WTC11 (cell line): ENCODE data around the gene VEPH1.

Experiments
- ATF6 ChIP-seq: sonication (generic); formaldehyde crosslinking; IDR thresholded peaks from 2 replicates; pipeline ENCODE4 v1.8.1; 2023; ENCODE audit warnings: mild to moderate bottlenecking, missing genetic modification reagents
- ETV6 ChIP-seq: sonication (generic); formaldehyde crosslinking; IDR thresholded peaks from 2 replicates; pipeline ENCODE4 v1.8.1; 2022; ENCODE audit warnings: mild to moderate bottlenecking, missing genetic modification reagents
- GRHL2 ChIP-seq: fragments of 250-450 bp; sonication (Bioruptor Pico); IDR thresholded peaks from 2 replicates; pipeline ENCODE4 v1.8.0; 2022; ENCODE audit warnings: mild to moderate bottlenecking, moderate library complexity; ENCODE audit not compliant: insufficient replicate concordance, severe bottlenecking
- JUN ChIP-seq: sonication (generic); formaldehyde crosslinking; IDR thresholded peaks from 2 replicates; pipeline ENCODE4 v1.8.0; 2023; ENCODE audit warnings: mild to moderate bottlenecking, missing genetic modification reagents
- MAX ChIP-seq: sonication (generic); formaldehyde crosslinking; IDR thresholded peaks from 2 replicates; pipeline ENCODE4 v1.8.0; 2022; ENCODE audit warnings: mild to moderate bottlenecking, missing genetic modification reagents
- MYBL2 ChIP-seq: sonication (generic); formaldehyde crosslinking; IDR thresholded peaks from 2 replicates; pipeline ENCODE4 v1.8.1; 2023; ENCODE audit warnings: mild to moderate bottlenecking, moderate library complexity, missing genetic modification reagents
- TCF7 ChIP-seq: sonication (generic); formaldehyde crosslinking; IDR thresholded peaks from 2 replicates; pipeline ENCODE4 v1.8.0; 2022; ENCODE audit warnings: mild to moderate bottlenecking, low read depth, missing genetic modification reagents, moderate library complexity
- ZNF219 ChIP-seq: sonication (generic); formaldehyde crosslinking; IDR thresholded peaks from 2 replicates; pipeline ENCODE4 v1.8.0; 2023; ENCODE audit warnings: missing genetic modification reagents, mild to moderate bottlenecking, borderline replicate concordance
- ZNF263 ChIP-seq: sonication (generic); formaldehyde crosslinking; IDR thresholded peaks from 2 replicates; pipeline ENCODE4 v1.8.1; 2022; ENCODE audit warnings: low read depth, mild to moderate bottlenecking, moderate library complexity, missing genetic modification reagents
- ZNF423 ChIP-seq: fragments of 250-450 bp; sonication (Bioruptor Pico); IDR thresholded peaks from 2 replicates; pipeline ENCODE4 v2.1.2; 2022; ENCODE audit warnings: mild to moderate bottlenecking, moderate library complexity
- ZNF512 ChIP-seq: sonication (generic); formaldehyde crosslinking; IDR thresholded peaks from 2 replicates; pipeline ENCODE4 v1.8.1; 2022; ENCODE audit warnings: missing genetic modification reagents, borderline replicate concordance
- TF ChIP-seq, protein P1 (sequence below): fragments of 200-600 bp; IDR thresholded peaks from 2 replicates; pipeline ENCODE4 v1.8.0; 2022; ENCODE audit warnings: antibody characterized with exemption
- TF ChIP-seq, protein P2 (sequence below): sonication (generic); formaldehyde crosslinking; IDR thresholded peaks from 2 replicates; pipeline ENCODE4 v1.8.0; 2022; ENCODE audit warnings: mild to moderate bottlenecking, missing genetic modification reagents
- TF ChIP-seq, protein P3 (sequence below): sonication (generic); formaldehyde crosslinking; IDR thresholded peaks from 2 replicates; pipeline ENCODE4 v1.8.1; 2023; ENCODE audit warnings: mild to moderate bottlenecking, missing genetic modification reagents

DNA sequence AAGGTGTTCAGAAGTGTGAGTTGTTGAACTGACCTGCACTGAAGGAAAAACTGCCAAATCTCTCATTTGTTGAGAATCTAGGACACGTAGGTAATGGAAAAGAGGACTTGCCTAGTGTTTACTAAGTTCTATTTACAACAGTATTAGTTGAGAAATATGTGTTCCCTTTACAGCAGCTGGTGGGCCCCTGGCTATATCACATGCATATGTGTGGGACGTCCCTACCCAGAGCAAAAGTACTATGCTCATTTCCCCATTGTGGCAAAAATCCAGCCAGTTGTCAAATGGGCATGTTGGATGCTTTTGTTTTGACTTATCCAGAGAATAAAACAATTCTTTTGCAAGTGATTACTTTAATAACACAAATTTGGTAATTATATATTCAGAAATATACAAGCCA, 179.9 kb downstream of the VEPH1 start:
- TF ChIP-seq ETV6 (CRISPR knock-in tag): no peak
- TF ChIP-seq, protein P1, sequence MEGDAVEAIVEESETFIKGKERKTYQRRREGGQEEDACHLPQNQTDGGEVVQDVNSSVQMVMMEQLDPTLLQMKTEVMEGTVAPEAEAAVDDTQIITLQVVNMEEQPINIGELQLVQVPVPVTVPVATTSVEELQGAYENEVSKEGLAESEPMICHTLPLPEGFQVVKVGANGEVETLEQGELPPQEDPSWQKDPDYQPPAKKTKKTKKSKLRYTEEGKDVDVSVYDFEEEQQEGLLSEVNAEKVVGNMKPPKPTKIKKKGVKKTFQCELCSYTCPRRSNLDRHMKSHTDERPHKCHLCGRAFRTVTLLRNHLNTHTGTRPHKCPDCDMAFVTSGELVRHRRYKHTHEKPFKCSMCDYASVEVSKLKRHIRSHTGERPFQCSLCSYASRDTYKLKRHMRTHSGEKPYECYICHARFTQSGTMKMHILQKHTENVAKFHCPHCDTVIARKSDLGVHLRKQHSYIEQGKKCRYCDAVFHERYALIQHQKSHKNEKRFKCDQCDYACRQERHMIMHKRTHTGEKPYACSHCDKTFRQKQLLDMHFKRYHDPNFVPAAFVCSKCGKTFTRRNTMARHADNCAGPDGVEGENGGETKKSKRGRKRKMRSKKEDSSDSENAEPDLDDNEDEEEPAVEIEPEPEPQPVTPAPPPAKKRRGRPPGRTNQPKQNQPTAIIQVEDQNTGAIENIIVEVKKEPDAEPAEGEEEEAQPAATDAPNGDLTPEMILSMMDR: no peak
- no peak for TF ChIP-seq MAX (CRISPR knock-in tag)
- TF ChIP-seq ZNF263: no peak
- TF ChIP-seq, protein P2, sequence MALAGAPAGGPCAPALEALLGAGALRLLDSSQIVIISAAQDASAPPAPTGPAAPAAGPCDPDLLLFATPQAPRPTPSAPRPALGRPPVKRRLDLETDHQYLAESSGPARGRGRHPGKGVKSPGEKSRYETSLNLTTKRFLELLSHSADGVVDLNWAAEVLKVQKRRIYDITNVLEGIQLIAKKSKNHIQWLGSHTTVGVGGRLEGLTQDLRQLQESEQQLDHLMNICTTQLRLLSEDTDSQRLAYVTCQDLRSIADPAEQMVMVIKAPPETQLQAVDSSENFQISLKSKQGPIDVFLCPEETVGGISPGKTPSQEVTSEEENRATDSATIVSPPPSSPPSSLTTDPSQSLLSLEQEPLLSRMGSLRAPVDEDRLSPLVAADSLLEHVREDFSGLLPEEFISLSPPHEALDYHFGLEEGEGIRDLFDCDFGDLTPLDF (CRISPR knock-in tag): no peak
- TF ChIP-seq, protein P3, sequence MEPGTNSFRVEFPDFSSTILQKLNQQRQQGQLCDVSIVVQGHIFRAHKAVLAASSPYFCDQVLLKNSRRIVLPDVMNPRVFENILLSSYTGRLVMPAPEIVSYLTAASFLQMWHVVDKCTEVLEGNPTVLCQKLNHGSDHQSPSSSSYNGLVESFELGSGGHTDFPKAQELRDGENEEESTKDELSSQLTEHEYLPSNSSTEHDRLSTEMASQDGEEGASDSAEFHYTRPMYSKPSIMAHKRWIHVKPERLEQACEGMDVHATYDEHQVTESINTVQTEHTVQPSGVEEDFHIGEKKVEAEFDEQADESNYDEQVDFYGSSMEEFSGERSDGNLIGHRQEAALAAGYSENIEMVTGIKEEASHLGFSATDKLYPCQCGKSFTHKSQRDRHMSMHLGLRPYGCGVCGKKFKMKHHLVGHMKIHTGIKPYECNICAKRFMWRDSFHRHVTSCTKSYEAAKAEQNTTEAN (CRISPR knock-in tag): no peak
- no peak for TF ChIP-seq ZNF219
- no peak for TF ChIP-seq JUN (CRISPR knock-in tag)
- no peak for TF ChIP-seq GRHL2
- no peak for TF ChIP-seq MYBL2 (CRISPR knock-in tag)
- TF ChIP-seq TCF7 (CRISPR knock-in tag): no peak
- TF ChIP-seq ZNF512 (CRISPR knock-in tag): no peak
- TF ChIP-seq ATF6 (CRISPR knock-in tag): no peak
- TF ChIP-seq ZNF423 (CRISPR knock-in tag): no peak
